ENCODE measurements around the gene RELA.

DNA sequence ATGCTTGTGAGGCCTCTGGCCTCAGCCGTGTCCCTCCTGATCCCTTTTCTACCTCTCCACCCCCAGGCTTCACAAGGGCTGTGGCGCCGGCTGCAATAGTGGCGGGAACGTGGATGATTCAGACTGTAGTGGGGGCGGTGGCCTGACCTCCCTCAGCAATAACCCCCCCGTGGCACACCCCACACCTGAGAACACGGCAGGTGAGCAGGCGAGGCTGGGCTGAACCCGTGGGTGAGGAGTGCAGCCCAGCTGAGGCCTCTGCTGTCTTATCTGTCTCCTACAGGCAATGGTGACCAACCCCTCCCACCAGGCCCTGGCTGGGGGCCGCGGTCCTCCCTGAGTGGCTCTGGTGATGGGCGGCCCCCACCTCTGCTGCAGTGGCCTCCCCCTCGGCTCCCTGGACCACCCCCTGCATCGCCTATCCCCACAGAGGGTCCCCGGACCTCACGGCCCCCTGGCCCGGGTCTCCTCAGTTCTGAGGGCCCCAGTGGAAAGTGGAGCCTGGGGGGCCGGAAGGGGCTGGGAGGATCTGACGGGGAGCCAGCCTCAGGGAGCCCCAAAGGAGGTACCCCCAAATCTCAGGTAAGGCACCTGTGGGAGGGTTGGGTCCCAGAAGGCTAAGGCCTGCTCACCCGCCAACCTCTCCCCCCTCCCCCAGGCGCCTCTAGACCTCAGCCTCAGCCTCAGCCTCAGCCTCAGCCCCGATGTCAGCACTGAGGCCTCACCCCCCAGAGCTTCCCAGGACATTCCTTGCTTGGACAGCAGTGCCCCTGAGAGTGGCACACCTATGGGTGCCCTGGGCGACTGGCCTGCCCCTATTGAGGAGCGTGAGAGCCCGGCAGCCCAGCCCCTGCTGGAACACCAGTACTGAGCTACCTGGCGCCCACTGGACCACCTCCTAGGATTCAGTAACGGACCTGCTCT, 26.3 kb downstream of the RELA start:
- TF ChIP-seq, protein P1, sequence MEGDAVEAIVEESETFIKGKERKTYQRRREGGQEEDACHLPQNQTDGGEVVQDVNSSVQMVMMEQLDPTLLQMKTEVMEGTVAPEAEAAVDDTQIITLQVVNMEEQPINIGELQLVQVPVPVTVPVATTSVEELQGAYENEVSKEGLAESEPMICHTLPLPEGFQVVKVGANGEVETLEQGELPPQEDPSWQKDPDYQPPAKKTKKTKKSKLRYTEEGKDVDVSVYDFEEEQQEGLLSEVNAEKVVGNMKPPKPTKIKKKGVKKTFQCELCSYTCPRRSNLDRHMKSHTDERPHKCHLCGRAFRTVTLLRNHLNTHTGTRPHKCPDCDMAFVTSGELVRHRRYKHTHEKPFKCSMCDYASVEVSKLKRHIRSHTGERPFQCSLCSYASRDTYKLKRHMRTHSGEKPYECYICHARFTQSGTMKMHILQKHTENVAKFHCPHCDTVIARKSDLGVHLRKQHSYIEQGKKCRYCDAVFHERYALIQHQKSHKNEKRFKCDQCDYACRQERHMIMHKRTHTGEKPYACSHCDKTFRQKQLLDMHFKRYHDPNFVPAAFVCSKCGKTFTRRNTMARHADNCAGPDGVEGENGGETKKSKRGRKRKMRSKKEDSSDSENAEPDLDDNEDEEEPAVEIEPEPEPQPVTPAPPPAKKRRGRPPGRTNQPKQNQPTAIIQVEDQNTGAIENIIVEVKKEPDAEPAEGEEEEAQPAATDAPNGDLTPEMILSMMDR (IDR thresholded peaks at IDR 0.05), result no peak
- TF ChIP-seq EZH2 (IDR thresholded peaks at IDR 0.05; ENCODE audit: borderline replicate concordance, insufficient read depth, low read depth, low read length, poor library complexity, severe bottlenecking), result no peak

All from B cell (primary cell).